ENCODE results near the gene STAG1. TPM values are rescaled to one million over a fixed set of nuclear protein-coding genes. Genes with fewer than 3 reads are reported as not detected.

The STAG1 gene
- polyA plus RNA-seq, 1 of the 3 experiments (the other 2 are of a cell fraction) = 5.5 TPM

GRCh38 chr3:136294176-136294575, 458.0 kb downstream of the STAG1 start:
- H3K27me3 ChIP-seq (ENCODE audit: insufficient read depth) = no peaks in the 10 kb centered on the region
- H3K4me2 ChIP-seq = no peak overlapping the region
- H3K27ac ChIP-seq (ENCODE audit: low read depth in 2 of 2, low read length in 1 of 2) = no peak overlapping the region
- WGBS (ENCODE audit: low lambda C conversion rate) = 88% methylated on average over 1 of the region's 1 CpG
- H3K4me1 ChIP-seq (ENCODE audit: control insufficient read depth in 1 of 2, insufficient read depth in 2 of 2, low read depth in 1 of 2, low read length in 1 of 2) = no peaks in the 10 kb centered on the region
- H3K9ac ChIP-seq = no peak overlapping the region
- H4K20me1 ChIP-seq (ENCODE audit: insufficient read depth) = no peaks in the 10 kb centered on the region
- no peaks in the 10 kb centered on the region for H3K9me3 ChIP-seq
- TF ChIP-seq RCOR1 (IDR thresholded peaks at IDR 0.05; ENCODE audit: low read length) = no peak
- no peak for TF ChIP-seq RAD21 (IDR thresholded peaks at IDR 0.05; ENCODE audit: low read length)
- no peak for TF ChIP-seq RFX5 (IDR thresholded peaks at IDR 0.05; ENCODE audit: low read length)
- TF ChIP-seq SMC3 (IDR thresholded peaks at IDR 0.05; ENCODE audit: low read depth, low read length) = no peak
- TF ChIP-seq USF1 (IDR thresholded peaks at IDR 0.05; ENCODE audit: borderline replicate concordance, low read depth) = no peak
- TF ChIP-seq, protein P1, sequence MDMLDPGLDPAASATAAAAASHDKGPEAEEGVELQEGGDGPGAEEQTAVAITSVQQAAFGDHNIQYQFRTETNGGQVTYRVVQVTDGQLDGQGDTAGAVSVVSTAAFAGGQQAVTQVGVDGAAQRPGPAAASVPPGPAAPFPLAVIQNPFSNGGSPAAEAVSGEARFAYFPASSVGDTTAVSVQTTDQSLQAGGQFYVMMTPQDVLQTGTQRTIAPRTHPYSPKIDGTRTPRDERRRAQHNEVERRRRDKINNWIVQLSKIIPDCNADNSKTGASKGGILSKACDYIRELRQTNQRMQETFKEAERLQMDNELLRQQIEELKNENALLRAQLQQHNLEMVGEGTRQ (IDR thresholded peaks at IDR 0.05; ENCODE audit: borderline replicate concordance, low read depth, low read length) = no peak
- TF ChIP-seq MAX (IDR thresholded peaks at IDR 0.05; ENCODE audit: low read depth) = no peak
- TF ChIP-seq GABPA (IDR thresholded peaks at IDR 0.05; ENCODE audit: low read depth) = no peak
- TF ChIP-seq FOSL2 (IDR thresholded peaks at IDR 0.05; ENCODE audit: borderline replicate concordance, low read depth) = no peak
- no peak for TF ChIP-seq MEF2A (IDR thresholded peaks at IDR 0.05; ENCODE audit: borderline replicate concordance, low read depth)
- TF ChIP-seq, protein P2, sequence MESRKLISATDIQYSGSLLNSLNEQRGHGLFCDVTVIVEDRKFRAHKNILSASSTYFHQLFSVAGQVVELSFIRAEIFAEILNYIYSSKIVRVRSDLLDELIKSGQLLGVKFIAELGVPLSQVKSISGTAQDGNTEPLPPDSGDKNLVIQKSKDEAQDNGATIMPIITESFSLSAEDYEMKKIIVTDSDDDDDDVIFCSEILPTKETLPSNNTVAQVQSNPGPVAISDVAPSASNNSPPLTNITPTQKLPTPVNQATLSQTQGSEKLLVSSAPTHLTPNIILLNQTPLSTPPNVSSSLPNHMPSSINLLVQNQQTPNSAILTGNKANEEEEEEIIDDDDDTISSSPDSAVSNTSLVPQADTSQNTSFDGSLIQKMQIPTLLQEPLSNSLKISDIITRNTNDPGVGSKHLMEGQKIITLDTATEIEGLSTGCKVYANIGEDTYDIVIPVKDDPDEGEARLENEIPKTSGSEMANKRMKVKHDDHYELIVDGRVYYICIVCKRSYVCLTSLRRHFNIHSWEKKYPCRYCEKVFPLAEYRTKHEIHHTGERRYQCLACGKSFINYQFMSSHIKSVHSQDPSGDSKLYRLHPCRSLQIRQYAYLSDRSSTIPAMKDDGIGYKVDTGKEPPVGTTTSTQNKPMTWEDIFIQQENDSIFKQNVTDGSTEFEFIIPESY (IDR thresholded peaks at IDR 0.05; ENCODE audit: borderline replicate concordance, low read depth) = no peak
- TF ChIP-seq ELF1 (IDR thresholded peaks at IDR 0.05) = no peak
- no peak for TF ChIP-seq NRF1 (IDR thresholded peaks at IDR 0.05; ENCODE audit: low read depth, low read length)
- TF ChIP-seq RXRA (IDR thresholded peaks at IDR 0.05; ENCODE audit: borderline replicate concordance, low read depth) = no peak
- TF ChIP-seq, protein P3, sequence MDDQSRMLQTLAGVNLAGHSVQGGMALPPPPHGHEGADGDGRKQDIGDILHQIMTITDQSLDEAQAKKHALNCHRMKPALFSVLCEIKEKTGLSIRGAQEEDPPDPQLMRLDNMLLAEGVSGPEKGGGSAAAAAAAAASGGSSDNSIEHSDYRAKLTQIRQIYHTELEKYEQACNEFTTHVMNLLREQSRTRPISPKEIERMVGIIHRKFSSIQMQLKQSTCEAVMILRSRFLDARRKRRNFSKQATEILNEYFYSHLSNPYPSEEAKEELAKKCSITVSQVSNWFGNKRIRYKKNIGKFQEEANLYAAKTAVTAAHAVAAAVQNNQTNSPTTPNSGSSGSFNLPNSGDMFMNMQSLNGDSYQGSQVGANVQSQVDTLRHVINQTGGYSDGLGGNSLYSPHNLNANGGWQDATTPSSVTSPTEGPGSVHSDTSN (IDR thresholded peaks at IDR 0.05) = no peak
- no peak for TF ChIP-seq TAF1 (IDR thresholded peaks at IDR 0.05; ENCODE audit: borderline replicate concordance, low read depth, low read length)
- TF ChIP-seq POLR2AphosphoS5 (IDR thresholded peaks at IDR 0.05; ENCODE audit: low read depth, low read length) = no peak
- H3K9me2 ChIP-seq = no peaks in the 10 kb centered on the region
- H3F3A ChIP-seq (replicated peaks; ENCODE audit: insufficient read depth) = peaks cover 2% of the 10 kb centered on the region
- ChIA-PET POLR2A (interaction anchor here (0.7 kb wide), 1 partner anchor 18 kb away, joined by 5 read pairs; no protein-coding TSS in a partner anchor), CTCF (interaction anchor here (0.8 to 1.6 kb wide), 3 partner anchors 18 to 720 kb away, joined by 3 read pairs; no protein-coding TSS in a partner anchor)
- DNase-seq = no peak
- H3K36me3 ChIP-seq (replicated peaks in 1 of 2; ENCODE audit: control insufficient read depth in 1 of 2, insufficient read depth in 2 of 2, low read length in 1 of 2) = peaks cover 30 to 44% of the 10 kb centered on the region in 2 experiments
- H3K79me2 ChIP-seq (ENCODE audit: insufficient read depth) = no peaks in the 10 kb centered on the region
- H3K4me3 ChIP-seq (ENCODE audit: low read depth in 2 of 2, low read length in 1 of 2) = no peak overlapping the region
- no peak overlapping the region for H2AFZ ChIP-seq (ENCODE audit: low read depth)
